Natural killer cell (primary cell): ENCODE measurements around the gene IRF2BP2. TPM values are rescaled to one million over a fixed set of nuclear protein-coding genes. Genes with fewer than 3 reads are reported as not detected.

Experiments
- ATAC-seq, 3 donors: fragments of 150-1000 bp in 2 of 3; fragments of 200-7000 bp in 1 of 3; cut with Tn5 transposase; 1 replicate in 1 of 3; 2 replicates in 2 of 3; pipeline ENCODE4 v1.10.0; 2021; ENCODE audit warnings: mild to moderate bottlenecking in 2 of 3, moderate library complexity in 2 of 3
- DNase-seq, 2 donors: peaks; one replicate each; pipeline versions ENCODE4 v3.0.0 to v3.0.0-alpha.2; 2013 to 2021; ENCODE audit warnings: mixed read lengths in 1 of 2
- H3K27ac ChIP-seq: one replicate; pipeline ENCODE4 v1.5.1; 2013; ENCODE audit warnings: mild to moderate bottlenecking, low read length
- H3K27me3 ChIP-seq: one replicate; pipeline ENCODE4 v1.6.1; 2013; ENCODE audit warnings: low read length; ENCODE audit not compliant: control insufficient read depth, insufficient read depth
- H3K36me3 ChIP-seq: one replicate; pipeline ENCODE4 v1.6.1; 2013; ENCODE audit warnings: low read length; ENCODE audit not compliant: control insufficient read depth, insufficient read depth
- H3K4me1 ChIP-seq: one replicate; pipeline ENCODE4 v1.6.1; 2013; ENCODE audit warnings: low read length; ENCODE audit not compliant: control insufficient read depth, insufficient read depth
- H3K4me3 ChIP-seq: one replicate; pipeline ENCODE4 v1.5.1; 2013; ENCODE audit warnings: low read length
- H3K9me3 ChIP-seq: one replicate; pipeline ENCODE4 v1.6.1; 2013; ENCODE audit warnings: low read length; ENCODE audit not compliant: control insufficient read depth, insufficient read depth
- H3K27ac Mint-ChIP-seq, 2 donors: one replicate each; pipeline ENCODE4 v1.8.0; 2022; ENCODE audit warnings: mild to moderate bottlenecking in 2 of 2, mixed read lengths in 2 of 2, moderate library complexity in 1 of 2
- H3K27me3 Mint-ChIP-seq, 2 donors: one replicate each; pipeline ENCODE4 v1.8.0; 2022; ENCODE audit warnings: low read depth in 2 of 2, mixed read lengths in 2 of 2
- H3K36me3 Mint-ChIP-seq: one replicate; pipeline ENCODE4 v1.8.0; 2022; ENCODE audit warnings: mixed read lengths
- H3K4me1 Mint-ChIP-seq, 2 donors: one replicate each; pipeline ENCODE4 v1.8.0; 2022; ENCODE audit warnings: mixed read lengths in 2 of 2
- H3K4me3 Mint-ChIP-seq: one replicate; pipeline ENCODE4 v1.8.0; 2022; ENCODE audit warnings: mild to moderate bottlenecking, moderate library complexity, mixed read lengths
- H3K9me3 Mint-ChIP-seq, 2 donors: one replicate each; pipeline ENCODE4 v1.8.0; 2022; ENCODE audit warnings: mixed read lengths in 2 of 2
- WGBS: methylation state at CpG from one replicate; pipeline ENCODE4 v1.1.7; 2013; ENCODE audit warnings: missing lambda C conversion rate; ENCODE audit not compliant: insufficient coverage; 5-methylcytosine and 5-hydroxymethylcytosine counted together
- intact Hi-C: fragments of 100-400 bp; cut with micrococcal nuclease; formaldehyde crosslinking; loops from one replicate; pipeline ENCODE4 v1.14.2; 2022
- total RNA-seq, 4 donors: library from RNA; stranded (reverse); fragments of 120-200 nt in 1 of 4; gene quantifications; one replicate each; pipeline versions ENCODE4 v1.2.3 to v1.2.4, GENCODE V29; 2013 to 2022
- TF ChIP-seq, protein P1 (sequence below): fragments of 200-600 bp; IDR thresholded peaks from one replicate; pipeline ENCODE4 v1.8.0; 2022; ENCODE audit warnings: antibody characterized with exemption

Gene IRF2BP2
- total RNA-seq, 3 donors from 2014 or later (not counting 1 experiment from before 2014, with no cell fraction given) = 186 to 315 (median 266) TPM

DNA sequence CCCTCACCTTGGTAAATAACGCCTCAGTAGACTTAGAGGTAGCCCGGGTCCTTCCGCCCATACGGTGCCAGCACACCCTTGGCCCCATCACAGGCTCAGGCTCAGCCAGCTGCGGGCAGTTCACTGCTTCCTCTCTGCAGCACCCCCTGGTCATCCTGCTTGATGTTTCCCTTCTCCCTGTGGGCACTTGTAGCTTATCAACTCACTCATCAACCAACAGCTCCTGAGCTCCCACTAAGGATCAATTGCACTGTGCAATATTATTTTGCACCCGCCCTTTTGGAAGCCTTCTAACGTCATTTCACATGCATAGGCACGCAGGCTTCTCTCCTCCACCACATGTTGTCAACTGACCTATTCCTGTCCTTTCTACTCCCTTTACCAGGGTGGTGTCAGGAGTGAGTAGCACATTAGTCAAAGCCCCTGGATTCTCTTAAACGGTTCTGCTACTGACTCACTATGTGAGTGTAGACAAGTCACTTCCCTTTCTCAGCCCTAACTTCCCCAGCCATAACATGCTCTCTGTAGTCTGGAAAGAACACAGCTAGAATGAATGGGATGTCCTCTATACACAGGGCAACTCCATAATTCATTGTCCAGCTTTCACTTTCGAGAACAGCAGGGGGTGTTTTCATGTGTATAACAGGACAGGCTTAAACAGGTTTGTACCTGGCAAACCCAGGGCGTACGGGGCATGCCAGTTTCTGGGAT lies 47.1 kb upstream of the IRF2BP2 start:
- H3K4me1 Mint-ChIP-seq = peaks cover 7 to 15% of the 10 kb centered on the region in 2 donors
- DNase-seq (peak in 1 of 2 donors; percentile 23), ATAC-seq (peak; percentile 60 to 72 (median 60))
- TF ChIP-seq, protein P1, sequence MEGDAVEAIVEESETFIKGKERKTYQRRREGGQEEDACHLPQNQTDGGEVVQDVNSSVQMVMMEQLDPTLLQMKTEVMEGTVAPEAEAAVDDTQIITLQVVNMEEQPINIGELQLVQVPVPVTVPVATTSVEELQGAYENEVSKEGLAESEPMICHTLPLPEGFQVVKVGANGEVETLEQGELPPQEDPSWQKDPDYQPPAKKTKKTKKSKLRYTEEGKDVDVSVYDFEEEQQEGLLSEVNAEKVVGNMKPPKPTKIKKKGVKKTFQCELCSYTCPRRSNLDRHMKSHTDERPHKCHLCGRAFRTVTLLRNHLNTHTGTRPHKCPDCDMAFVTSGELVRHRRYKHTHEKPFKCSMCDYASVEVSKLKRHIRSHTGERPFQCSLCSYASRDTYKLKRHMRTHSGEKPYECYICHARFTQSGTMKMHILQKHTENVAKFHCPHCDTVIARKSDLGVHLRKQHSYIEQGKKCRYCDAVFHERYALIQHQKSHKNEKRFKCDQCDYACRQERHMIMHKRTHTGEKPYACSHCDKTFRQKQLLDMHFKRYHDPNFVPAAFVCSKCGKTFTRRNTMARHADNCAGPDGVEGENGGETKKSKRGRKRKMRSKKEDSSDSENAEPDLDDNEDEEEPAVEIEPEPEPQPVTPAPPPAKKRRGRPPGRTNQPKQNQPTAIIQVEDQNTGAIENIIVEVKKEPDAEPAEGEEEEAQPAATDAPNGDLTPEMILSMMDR = no peak
- H3K36me3 ChIP-seq = no peaks in the 10 kb centered on the region
- H3K27me3 ChIP-seq = no peaks in the 10 kb centered on the region
- intact Hi-C loops = no loop called here
- peak overlapping the region in 1 of 2 donors; percentile 13 for H3K27ac Mint-ChIP-seq
- H3K4me1 ChIP-seq = peaks cover 6% of the 10 kb centered on the region
- no peaks in the 10 kb centered on the region for H3K9me3 Mint-ChIP-seq
- H3K4me3 ChIP-seq = no peak overlapping the region
- no peaks in the 10 kb centered on the region for H3K9me3 ChIP-seq
- no peak overlapping the region for H3K4me3 Mint-ChIP-seq
- peaks cover 6 to 11% of the 10 kb centered on the region in 2 donors for H3K27me3 Mint-ChIP-seq
- H3K27ac ChIP-seq = no peak overlapping the region
- H3K36me3 Mint-ChIP-seq = no peaks in the 10 kb centered on the region
- WGBS = 79% methylated on average over 11 of the region's 12 CpGs

GRCh38 chr1:234656070-234656895 lies 46.3 kb upstream of the IRF2BP2 start:
- Histone ChIP-seq H3K36me3 (no peaks in the 10 kb centered on the region), H3K4me1 (peaks cover 6% of the 10 kb centered on the region), H3K9me3 (no peaks in the 10 kb centered on the region), H3K27me3 (no peaks in the 10 kb centered on the region), H3K4me3 (no peak overlapping the region), H3K27ac (no peak overlapping the region)
- DNase-seq = no peak
- Mint-ChIP-seq H3K9me3 (no peaks in the 10 kb centered on the region), H3K27me3 (peaks cover 0 to 11% of the 10 kb centered on the region in 2 donors), H3K4me3 (no peak overlapping the region), H3K4me1 (peaks cover 7 to 8% of the 10 kb centered on the region in 2 donors), H3K27ac (no peak overlapping the region), H3K36me3 (no peaks in the 10 kb centered on the region)
- WGBS = 87% methylated on average over 17 of the region's 17 CpGs
- ATAC-seq = no peak
- intact Hi-C loops = no loop called here
- TF ChIP-seq, protein P1 = no peak

DNA sequence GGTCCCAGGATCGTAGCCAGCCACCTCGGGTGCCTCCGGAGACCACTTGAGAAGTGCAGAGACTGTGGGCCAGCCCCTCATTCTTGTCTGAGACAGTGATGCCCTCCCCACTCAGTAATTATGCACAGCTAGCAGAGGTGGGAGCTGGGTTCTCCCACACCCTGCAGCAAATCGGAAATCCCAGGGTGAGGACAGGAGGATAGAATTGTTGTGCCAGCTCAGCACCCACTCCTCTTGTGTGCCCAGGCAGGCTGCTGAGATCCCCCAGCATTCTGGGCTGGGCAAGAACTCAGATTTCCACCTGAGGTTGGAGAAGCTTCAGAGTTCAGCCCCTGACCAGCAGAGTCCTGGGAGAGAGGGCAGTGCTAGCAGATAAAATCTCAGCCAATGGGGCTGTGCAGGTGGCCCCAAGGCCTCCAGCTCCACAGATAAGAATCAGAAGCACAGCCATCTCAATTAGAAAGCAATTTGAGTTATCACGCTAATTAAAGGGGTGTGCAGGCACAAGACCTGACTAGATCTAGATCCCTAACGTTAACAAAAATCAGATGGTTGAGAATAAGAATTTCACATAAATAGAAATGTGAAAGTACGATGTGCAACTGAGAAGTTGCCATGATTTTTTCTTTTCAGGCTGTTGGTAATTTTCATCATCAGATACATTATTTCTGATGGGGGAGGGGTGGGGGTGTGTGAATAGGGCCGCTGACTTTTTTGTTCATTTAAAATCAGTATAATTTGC lies 45.5 kb upstream of the IRF2BP2 start:
- H3K9me3 ChIP-seq = no peaks in the 10 kb centered on the region
- H3K27ac ChIP-seq = no peak overlapping the region
- no peaks in the 10 kb centered on the region for H3K36me3 ChIP-seq
- intact Hi-C loops = no loop called here
- TF ChIP-seq, protein P1 = no peak
- no peak overlapping the region for H3K4me3 ChIP-seq
- Mint-ChIP-seq H3K9me3 (no peaks in the 10 kb centered on the region), H3K4me3 (no peak overlapping the region), H3K27me3 (peaks cover 0 to 11% of the 10 kb centered on the region in 2 donors), H3K36me3 (no peaks in the 10 kb centered on the region), H3K27ac (no peak overlapping the region), H3K4me1 (peaks cover 7 to 8% of the 10 kb centered on the region in 2 donors)
- peaks cover 6% of the 10 kb centered on the region for H3K4me1 ChIP-seq
- no peak for ATAC-seq
- no peaks in the 10 kb centered on the region for H3K27me3 ChIP-seq
- 92% methylated on average over 8 of the region's 8 CpGs for WGBS
- DNase-seq = no peak
